Right lung (tissue), 5 donors: ENCODE data around the gene BTBD16. TPM values are rescaled to one million over a fixed set of nuclear protein-coding genes. Genes with fewer than 3 reads are reported as not detected.

Experiments used
- DNase-seq, 2 donors: peaks; one replicate each; pipeline ENCODE4 v3.0.0-alpha.2; 2013
- polyA plus RNA-seq, 5 donors: library from polyadenylated mRNA; unstranded; fragments of 120-200 nt; gene quantifications; one replicate each; pipeline versions ENCODE4 v1.2.1 to v1.2.3, GENCODE V29; 2013; ENCODE audit warnings: inconsistent platforms in 1 of 5, low replicate concordance in 1 of 5; ENCODE audit not compliant: insufficient read length in 5 of 5, insufficient read depth in 1 of 5

Gene BTBD16
- polyA plus RNA-seq, 5 donors: 0.10 to 0.44 (median 0.11) TPM; not detected in 2

GRCh38 chr10:122343135-122343800 is 72.2 kb downstream of the BTBD16 start:
- no peak for DNase-seq

DNA sequence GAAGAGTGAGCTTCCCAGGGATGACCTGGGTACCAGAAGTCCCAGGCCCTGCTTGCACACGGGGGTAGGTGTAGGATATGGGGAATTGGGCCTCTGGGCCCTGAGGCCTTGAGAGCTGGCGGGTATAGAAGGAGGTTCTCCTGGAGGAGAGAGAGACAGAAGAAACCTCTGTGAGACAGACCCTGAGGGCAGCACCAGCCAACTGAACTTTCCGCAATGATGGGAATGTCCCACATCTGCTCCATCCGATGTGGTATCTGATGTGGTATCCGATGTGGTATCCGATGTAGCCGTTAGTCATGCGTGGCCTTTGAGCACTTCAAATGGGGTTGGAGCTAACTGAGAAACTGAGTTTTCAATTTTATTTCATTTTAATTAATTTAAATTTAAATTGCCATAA is 72.8 kb downstream of the BTBD16 start:
- no peak for DNase-seq

DNA sequence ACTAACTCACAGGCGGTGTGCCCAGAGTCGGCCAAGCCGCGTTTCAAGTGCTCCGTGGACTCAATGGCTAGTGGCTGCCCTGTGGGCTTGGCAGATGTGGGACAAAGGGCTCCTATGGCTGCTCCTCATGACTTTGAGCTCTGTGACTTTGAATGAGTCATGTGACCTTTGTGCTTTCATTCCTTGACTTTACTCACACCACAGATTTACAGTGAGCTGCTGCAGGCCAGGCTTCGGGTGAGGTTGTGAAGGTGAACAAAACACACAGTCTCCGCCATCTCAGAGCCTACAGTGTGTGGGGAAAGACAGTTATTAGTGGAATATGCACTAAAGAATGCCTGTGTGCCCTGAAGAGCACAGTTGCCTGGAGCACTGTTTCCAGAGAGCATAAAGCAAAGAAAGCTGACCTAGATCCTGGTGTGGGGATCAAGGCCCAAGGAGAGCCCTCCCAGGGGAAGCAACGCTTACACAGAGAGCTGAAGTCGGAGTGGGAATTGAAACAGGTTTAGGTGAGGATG is 73.7 kb downstream of the BTBD16 start:
- no peak for DNase-seq

GRCh38 chr10:122346326-122346950 is 75.3 kb downstream of the BTBD16 start:
- no peak for DNase-seq

GRCh38 chr10:122347170-122347841 is 76.2 kb downstream of the BTBD16 start:
- DNase-seq: no peak

GRCh38 chr10:122348512-122348911 is 77.4 kb downstream of the BTBD16 start:
- DNase-seq: no peak

DNA sequence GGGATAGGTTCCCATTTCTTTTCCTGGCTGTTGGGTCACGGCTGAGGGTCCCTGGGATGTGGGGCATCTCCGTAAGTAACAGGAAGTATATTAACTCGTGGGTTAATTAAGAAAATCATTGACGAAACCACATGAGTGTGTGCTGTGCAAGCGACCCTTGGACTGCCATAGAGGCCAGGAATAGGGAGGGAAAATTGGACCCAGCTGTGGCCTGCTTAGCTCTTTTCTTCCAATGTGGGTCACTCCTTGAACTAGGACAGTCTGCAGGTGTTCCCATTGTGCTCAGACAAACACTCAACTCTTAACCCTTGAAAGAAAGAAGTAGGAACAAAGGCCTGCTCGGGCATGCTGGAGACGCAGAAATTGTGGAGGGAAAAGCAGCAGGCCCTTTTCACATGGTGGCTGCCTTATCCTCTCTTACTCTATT is 77.9 kb downstream of the BTBD16 start:
- DNase-seq: no peak

DNA sequence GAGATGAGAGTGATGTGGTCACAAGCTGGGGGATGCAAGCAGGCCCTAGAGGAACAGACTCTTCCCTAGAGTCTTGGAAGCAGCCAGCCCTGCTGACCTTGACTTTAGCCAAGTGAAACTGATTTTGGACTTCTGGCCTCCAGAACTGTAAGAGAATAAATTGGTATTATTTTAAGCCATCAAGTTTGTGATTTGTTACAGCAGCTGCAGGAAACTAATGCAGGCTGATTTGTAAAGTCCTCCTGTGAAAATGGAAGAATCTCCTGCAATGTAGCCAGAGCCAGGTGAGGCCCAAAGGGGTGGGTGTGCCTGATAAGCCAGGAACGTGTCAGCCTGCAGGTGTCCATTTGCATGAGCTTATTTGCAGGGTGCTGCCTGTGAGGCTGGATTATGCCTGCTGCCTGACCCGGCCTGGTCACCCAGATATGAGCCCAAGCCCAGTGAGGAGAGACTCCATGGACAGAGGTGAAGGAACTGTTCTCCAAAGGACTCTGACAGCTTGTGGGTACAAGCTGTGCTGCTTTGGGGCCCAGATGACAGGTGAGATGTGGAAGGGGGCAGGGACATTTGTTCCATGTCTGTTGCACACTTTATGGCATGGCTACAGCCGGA is 78.8 kb downstream of the BTBD16 start:
- DNase-seq: no peak

DNA sequence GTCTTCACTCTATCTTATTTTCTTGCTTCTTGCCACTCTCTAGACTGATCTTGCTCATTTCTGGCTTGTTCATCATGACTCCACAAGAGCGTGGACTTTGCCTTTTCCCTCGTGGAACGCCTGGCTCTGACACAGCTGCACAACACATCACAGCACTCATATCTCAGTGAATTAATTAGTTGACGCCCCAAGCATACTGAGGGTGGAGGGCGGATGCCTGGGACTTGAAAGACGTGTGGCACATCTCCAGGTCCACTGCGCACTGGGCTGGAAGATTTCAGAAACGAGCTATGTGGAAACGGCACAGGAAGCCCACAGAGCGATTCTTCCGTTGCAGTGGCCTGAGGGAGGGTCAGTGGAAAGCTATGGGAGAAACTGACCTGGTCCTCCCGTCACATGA is 79.8 kb downstream of the BTBD16 start:
- no peak for DNase-seq

DNA sequence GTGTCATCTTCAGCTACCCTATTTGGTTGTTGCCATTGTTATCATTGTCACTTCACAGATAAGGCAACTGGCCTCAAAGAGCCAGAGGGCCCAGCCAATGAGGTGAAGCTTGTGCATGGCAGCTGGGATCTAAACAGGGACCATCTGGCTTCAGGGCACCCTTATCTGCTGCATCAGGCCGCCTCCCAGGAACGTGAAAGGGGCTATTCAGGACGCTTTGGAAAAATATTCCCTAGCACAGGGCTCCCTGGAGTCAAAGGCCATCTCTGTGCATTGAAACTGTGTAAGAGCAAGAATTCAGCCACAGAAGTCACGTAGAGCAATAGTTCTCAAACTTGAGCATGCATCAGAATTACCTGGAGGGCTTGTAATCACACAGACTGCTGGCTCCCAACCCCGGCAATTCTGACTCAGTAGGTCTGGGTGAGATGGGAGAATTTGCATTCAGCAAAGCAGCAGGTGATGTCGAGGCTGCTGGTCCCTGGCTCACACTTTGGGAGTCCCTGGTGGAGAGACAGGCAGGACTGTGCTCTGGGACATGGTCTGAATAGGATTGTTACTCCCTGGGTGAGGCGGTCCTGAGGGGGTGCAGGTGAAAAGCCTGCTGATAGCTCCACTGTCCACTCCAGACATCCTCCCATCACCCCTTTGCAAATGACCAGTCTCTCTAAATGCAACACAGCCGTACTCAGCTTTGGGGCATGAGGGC is 81.9 kb downstream of the BTBD16 start:
- DNase-seq: no peak

- no peak for DNase-seq
These were observed 83.3 kb downstream of the BTBD16 start for GRCh38 chr10:122354383-122354782.

DNA sequence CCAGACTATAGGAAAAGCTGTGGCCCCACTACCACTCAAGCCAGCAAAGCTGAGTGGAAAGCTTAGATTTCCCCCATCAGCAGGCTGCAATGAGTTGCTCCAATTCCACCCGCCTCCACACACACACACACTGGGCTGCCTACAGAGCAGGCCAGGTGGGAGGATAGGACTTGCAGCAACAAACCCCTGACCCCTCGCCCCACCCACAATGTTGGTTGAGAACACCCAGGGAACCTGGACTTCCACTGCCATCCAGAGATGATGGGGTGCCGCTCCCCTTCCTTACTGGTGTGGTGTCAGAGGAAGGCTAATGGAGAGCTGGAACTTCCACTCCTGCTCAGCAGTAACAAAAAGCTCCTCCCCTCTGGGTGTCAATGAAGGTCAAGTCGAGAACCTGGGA is 86.6 kb downstream of the BTBD16 start:
- DNase-seq: no peak

GRCh38 chr10:122359621-122360020 is 88.5 kb downstream of the BTBD16 start:
- no peak for DNase-seq

DNA sequence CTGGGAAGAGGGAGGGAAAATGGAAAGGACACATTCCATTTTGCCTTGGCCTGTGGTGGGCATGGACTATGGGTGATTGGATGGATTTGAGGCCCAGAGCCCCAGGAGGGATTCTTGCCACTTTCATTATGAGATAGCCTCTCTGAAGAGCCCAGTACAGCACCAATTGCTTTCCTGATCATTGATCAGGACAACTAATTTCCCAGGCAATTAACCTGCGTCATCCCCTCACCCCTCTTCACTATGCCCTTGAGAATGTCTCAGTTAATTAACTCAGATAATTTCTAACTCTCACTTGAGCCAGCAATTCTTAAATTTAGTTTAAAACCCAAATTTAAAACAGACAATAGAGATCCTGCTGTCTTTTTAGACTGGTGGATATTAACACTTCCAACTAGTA is 90.0 kb downstream of the BTBD16 start:
- DNase-seq: no peak

- DNase-seq: no peak
These were observed 91.0 kb downstream of the BTBD16 start for GRCh38 chr10:122362031-122362592.

DNA sequence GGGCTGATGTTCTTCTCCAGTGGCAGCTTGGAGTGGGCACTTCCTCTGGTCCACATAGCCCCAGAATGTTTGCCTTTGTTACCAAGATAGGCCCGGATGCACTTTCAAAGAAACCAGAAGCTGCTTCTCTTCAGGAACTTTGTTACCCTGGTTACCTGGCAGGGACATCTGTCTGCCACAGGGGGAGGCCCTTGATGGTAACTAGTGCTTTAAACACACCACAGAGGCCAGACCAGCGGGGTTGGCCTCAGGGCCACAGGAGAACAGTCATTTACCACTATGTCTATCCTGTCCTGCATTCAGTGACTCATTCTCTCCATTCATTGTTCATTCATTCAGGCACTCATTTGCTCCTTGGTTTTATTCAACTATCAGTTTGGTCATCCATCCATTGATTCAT is 91.5 kb downstream of the BTBD16 start:
- no peak for DNase-seq

DNA sequence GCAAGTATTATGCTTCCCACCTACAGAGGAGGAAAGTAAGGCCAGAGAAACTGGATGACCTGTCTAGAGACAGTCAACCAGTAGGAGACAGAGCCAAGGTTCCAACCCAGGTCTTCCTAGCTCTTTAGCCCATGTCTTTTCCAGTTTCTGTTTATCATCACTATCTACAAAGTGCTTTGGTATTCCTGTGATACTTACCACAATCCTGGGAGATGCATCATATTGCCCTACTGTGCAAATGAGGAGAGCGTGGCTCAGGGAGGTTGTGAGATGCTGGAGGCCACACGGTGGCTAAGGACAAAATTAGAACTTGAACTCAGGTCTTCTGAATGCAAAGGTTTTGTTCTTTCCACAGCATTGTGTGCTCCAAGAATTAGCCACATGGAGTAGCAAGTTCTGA is 92.2 kb downstream of the BTBD16 start:
- no peak for DNase-seq

DNA sequence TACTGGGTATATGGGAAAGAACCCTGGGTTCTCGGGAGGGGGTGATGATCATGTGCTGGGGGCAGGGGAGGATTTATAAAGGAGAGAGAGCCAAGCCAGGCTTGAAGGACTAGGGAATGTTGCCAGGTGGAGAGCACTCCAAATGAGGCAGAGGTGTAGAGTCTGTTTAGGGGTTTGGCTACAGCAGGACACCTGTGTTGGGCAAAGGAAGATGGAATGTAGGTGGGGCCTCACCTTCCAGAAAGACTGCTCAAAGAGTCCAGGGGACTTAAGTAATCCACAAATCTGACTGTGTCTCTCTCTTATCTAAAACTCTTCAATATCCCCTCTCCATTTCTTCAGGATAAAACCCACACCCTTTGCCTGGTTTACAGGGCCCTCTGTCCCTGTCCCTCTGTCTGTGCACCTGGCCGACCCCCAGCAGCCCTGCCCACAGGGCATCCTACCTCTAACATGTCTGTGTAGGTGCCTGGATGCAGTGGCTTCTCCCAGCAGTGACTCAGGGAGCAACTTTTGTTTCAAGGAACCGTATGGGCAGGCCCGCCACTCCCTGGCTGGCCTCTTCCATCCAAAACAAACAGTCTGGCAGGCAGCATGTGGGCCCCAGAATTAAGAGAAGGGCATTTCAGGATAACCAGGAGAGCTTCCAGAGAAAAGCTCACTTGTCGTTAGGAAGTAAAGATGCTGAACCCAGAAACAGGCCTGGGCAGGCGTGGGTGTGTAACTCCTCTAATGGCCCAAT is 92.8 kb downstream of the BTBD16 start:
- DNase-seq: no peak

DNA sequence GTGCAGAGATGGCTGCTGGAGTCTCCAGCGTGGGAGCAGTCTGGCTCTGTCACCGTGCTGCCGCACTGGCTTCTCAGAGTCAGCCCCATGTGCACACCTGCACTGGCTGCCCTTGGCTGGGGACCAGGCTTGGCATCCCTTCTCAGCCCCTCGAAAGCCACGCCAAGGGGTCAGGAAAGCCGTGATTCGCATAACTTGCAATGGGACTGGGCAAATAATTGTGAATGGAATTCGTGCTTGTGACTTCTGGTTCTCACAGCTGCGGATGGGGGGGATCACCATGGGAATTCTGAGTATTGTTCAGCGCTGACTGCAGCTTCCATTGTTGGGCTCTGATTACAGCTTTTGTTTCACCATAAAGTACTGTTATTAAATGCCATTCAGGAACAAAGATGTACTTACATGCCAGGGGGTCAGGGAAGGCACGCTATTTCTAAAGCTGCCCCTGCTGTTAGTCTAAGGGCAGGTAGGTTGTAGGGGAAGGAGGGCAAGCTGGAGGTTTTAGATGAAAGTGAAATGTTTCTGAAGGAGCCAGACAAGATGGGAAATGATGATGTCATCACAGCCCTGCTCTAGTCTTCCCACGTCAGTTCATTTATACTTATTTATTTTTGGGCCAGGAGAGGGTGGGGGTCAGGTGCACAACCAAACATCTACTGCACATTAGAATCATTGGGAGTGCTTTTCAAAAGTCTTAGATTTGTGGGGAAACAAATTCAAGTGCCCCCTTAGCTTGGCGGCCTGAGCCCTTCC is 97.6 kb downstream of the BTBD16 start:
- no peak for DNase-seq

- DNase-seq: no peak
These were observed 102.0 kb downstream of the BTBD16 start for GRCh38 chr10:122373108-122373507.
